GM19468 (cell line): ENCODE data around the gene RFWD3.
"Not testable (repeated sequence)": the region's sequence is repeated elsewhere in the genome, so short reads cannot be mapped to it uniquely, and the experiment has no call there.

Experiments used
- ATAC-seq: cut with Tn5 transposase; IDR thresholded peaks from one replicate; pipeline ENCODE4 v1.9.1; 2021; ENCODE audit warnings: mild to moderate bottlenecking, moderate library complexity, moderate number of reproducible peaks; ENCODE audit not compliant: unreplicated experiment; ENCODE audit errors: extremely low read depth

RFWD3 gene

GRCh38 chr16:74668877-74669276 lies 2.2 kb upstream of the RFWD3 start:
- not testable (repeated sequence) for ATAC-seq

DNA sequence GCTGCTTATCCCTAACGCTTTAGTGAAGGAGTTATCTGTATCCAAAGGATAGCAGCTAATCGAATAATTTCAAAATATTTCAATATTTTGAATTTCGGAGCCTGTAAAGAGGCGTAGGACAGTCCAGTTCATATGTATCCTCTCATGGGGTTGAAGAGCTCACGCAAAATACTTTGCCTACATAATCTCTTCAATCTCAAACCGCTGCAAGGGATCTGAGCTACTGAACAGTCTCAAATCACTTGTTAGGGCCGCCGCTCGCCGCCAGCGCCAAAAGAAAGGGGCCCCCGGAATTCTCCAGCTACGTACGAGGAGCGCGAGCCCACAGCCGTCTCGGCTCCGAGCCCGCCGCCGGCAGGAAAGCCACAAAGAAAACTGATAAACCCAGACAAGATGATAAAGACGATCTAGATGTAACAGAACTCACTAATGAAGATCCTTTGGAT lies 601 bp upstream of the RFWD3 start:
- ATAC-seq, result no peak

GRCh38 chr16:74666010-74666421 lies 661 bp downstream of the RFWD3 start:
- no peak for ATAC-seq

- ATAC-seq, result no peak
These were observed 5.6 kb downstream of the RFWD3 start for GRCh38 chr16:74661064-74661463.

GRCh38 chr16:74660383-74660782 lies 6.3 kb downstream of the RFWD3 start:
- no peak for ATAC-seq

GRCh38 chr16:74659041-74659440 lies 7.6 kb downstream of the RFWD3 start:
- ATAC-seq, result no peak

DNA sequence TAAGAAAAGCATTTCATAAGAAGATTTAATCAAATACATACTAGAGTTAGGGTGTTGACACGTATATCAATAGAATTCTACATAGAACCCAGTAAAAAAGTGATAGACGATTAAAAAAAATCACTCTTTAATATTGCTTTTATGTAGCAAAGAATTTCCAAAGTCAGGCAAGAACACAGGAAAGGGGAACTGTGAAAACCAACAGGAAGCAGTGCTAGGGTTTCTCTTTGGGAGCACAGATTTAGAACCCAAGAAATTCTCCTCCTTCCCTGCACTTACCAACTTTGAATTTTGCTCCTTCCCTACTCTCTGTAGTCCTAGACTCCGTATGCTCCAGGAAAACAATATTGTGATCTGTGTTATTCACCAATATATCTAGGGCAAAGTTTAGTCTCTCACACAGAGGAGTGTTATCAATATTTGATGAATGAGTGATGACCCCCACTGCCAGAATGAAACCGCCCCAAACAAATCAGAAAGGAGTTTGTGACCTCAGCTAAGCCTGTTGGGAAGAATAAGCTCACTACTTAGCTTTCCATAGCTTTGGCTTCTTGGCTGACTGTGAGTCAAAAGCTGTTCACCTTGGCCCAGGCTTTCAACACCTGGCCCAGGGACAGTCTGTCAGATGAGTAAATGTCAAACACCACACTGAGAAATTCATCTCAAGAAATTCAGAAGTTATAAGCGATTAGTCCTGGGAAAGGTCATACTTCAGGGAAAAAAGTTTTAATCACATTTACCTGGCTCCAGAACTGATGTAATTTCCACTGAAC lies 8.6 kb downstream of the RFWD3 start:
- no peak for ATAC-seq

GRCh38 chr16:74654536-74655050 lies 12.1 kb downstream of the RFWD3 start:
- ATAC-seq, result no peak

- ATAC-seq, result not testable (repeated sequence)
These were observed 13.8 kb downstream of the RFWD3 start for GRCh38 chr16:74652883-74653282.

DNA sequence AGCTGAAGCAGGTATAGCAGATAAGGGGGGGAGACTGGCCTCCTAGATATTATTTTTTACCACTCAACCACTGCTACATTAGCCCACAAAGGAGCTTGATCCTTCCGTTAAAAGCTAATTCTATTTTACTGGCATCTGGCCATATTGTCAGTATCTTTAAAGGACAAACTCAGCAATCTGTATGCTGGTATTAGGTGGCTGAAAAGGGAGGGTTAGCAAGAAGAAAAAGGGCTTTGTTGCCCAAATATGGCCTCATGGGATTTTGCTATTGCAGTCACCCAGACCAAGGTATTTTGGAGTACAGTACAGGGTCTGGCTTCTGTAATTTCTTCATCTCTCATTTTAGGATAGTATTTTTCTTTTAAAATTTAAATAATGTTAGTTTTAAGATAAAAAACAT lies 14.4 kb downstream of the RFWD3 start:
- ATAC-seq, result no peak

GRCh38 chr16:74651841-74652240 lies 14.8 kb downstream of the RFWD3 start:
- ATAC-seq, result no peak

- ATAC-seq, result no peak
These were observed 15.6 kb downstream of the RFWD3 start for GRCh38 chr16:74650966-74651567.

- ATAC-seq, result no peak
These were observed 16.7 kb downstream of the RFWD3 start for GRCh38 chr16:74649839-74650504.

DNA sequence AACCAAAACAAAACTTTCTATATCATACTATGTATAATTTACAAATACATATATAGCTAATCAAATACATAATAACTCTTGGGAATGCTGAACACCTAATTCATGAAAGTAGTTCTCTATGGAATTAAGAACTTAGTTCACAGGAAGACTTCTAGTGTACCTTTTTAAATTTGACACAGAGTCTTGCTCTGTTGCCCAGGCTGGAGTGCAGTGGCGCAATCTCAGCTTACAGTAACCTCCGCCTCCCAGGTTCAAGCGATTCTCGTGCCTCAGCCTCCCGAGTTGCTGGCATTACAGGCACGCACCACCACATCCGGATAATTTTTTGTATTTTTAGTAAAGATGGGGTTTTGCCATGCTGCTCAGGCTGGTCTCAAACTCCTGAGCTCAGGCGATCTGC lies 24.7 kb downstream of the RFWD3 start:
- no peak for ATAC-seq

- no peak for ATAC-seq
These were observed 28.8 kb downstream of the RFWD3 start for GRCh38 chr16:74637742-74638453.

- ATAC-seq, result no peak
These were observed 31.4 kb downstream of the RFWD3 start for GRCh38 chr16:74635303-74635702.

DNA sequence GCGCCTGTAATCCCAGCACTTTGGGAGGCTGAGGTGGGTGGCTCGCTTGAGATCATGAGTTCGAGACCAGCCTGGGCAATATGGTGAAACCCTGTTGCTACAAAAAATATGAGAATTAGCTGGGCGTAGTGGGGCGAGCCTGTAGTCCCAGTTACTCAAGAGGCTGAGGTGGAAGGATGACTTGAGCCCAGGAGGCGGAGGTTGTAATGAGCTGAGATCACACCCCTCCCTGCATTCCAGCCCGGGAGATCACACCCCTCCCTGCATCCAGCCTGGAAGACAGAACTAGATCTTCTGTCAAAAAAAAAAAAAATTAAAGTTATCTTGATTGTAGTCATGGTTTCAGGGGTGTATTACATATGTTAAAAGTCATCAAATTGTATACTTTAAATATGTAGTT lies 33.0 kb downstream of the RFWD3 start:
- no peak for ATAC-seq

GRCh38 chr16:74627506-74628220 lies 39.0 kb downstream of the RFWD3 start:
- ATAC-seq, result no peak

DNA sequence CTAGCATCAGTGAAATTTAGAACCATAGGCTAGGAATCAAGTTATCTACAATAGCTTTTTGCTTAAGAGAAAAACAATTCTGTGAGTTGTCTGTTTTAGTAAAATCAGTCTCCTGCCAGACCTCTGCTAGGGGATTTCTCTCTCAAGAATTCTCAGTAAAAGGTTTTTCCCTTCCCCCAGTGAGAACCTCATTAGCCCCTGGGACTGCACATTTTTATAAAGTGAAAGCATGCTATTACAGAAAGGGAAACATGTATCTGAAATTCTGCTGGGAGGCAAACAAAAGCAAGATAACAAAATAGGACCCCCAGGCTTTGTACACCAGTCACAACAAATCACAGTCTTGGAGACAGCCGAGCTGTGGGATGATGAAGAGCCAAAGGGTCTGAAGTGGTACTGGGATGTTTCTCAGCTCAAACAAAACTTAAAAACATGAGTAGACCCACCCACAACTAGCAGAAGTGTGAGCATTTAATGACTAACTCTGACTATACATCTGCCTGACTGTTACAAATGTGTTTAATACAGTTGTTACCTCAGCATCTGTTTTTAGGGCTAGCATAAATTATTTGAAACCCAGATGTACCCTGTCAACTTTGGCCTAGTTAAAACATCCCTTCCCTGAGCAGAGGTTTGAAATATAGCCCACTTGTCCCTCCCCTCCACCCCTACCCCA lies 39.8 kb downstream of the RFWD3 start:
- no peak for ATAC-seq
